ENCODE results near the gene HPCAL1. TPM values are rescaled to one million over a fixed set of nuclear protein-coding genes. Genes with fewer than 3 reads are reported as not detected.

The HPCAL1 gene
- total and polyA plus RNA-seq, 4 donors: 28.2 to 159 (median 95.0) TPM

DNA sequence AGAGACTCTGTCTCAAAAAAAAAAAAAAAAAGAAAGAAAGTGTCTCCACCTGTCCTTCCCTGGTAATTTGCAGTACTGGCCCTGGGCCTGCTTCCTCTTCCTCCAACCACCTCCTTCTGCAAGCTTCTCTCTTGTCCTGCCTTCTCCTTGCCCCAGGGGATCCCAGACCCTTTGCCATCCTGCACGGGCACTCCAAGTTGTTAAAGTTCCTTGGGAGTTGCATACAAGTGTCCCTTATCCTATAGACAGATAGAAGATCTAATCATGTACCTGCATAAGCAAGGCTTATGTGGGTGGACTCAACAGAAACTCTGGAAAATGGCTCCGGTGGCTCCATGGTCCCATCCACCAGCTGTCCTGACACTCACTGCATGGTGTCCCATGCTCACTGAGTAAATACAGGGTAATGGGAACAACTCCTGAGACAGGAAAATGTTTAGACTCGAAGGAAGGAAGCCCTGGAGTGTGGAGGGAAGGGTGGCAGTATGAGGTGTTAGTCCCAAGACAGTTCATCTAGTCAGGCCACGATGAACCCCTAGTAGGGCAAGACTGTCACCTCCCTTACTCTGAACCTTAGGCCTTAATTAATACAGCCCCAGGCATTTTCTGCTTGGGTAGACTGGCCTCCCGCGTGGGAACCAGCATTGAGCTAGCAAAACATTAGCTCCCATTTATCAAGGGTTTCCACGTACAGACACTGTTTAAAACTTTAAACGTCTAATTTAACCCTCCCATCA is 128.3 kb downstream of the HPCAL1 start:
- H3K4me1 ChIP-seq (ENCODE audit: control insufficient read depth, insufficient read depth, low read length): peaks cover 41% of the 10 kb centered on the region
- peaks cover 4% of the 10 kb centered on the region for H3K27me3 ChIP-seq (ENCODE audit: control insufficient read depth, insufficient read depth, low read length)
- WGBS (ENCODE audit: insufficient coverage): 95% methylated on average over 3 of the region's 8 CpGs

GRCh38 chr2:10431797-10432196 is 129.1 kb downstream of the HPCAL1 start:
- no peaks in the 10 kb centered on the region for H3K9me3 ChIP-seq (ENCODE audit: control insufficient read depth, insufficient read depth, low read length)
- H3K36me3 ChIP-seq (ENCODE audit: control insufficient read depth, insufficient read depth, low read length): peaks cover 31% of the 10 kb centered on the region
- 71% methylated on average over 14 of the region's 16 CpGs for WGBS (ENCODE audit: insufficient coverage)
- DNase-seq (ENCODE audit: low read depth in 4 of 6, low spot score in 6 of 6): no peak
- no peak overlapping the region for H3K27ac ChIP-seq (ENCODE audit: low read depth, low read length)
- peaks cover 4% of the 10 kb centered on the region for H3K27me3 ChIP-seq (ENCODE audit: control insufficient read depth, insufficient read depth, low read length)
- H3K4me1 ChIP-seq (ENCODE audit: control insufficient read depth, insufficient read depth, low read length): peaks cover 34% of the 10 kb centered on the region
- no peak overlapping the region for H3K4me3 ChIP-seq (ENCODE audit: low read depth, low read length)

More for the DNA sequence above, 128.3 kb downstream of the HPCAL1 start:
- Histone ChIP-seq H3K36me3 (ENCODE audit: control insufficient read depth, insufficient read depth, low read length) (peaks cover 30% of the 10 kb centered on the region), H3K27ac (ENCODE audit: low read depth, low read length) (no peak overlapping the region), H3K4me3 (ENCODE audit: low read depth, low read length) (no peak overlapping the region), H3K9me3 (ENCODE audit: control insufficient read depth, insufficient read depth, low read length) (no peaks in the 10 kb centered on the region)
- DNase-seq (ENCODE audit: low read depth in 4 of 6, low spot score in 6 of 6): no peak

DNA sequence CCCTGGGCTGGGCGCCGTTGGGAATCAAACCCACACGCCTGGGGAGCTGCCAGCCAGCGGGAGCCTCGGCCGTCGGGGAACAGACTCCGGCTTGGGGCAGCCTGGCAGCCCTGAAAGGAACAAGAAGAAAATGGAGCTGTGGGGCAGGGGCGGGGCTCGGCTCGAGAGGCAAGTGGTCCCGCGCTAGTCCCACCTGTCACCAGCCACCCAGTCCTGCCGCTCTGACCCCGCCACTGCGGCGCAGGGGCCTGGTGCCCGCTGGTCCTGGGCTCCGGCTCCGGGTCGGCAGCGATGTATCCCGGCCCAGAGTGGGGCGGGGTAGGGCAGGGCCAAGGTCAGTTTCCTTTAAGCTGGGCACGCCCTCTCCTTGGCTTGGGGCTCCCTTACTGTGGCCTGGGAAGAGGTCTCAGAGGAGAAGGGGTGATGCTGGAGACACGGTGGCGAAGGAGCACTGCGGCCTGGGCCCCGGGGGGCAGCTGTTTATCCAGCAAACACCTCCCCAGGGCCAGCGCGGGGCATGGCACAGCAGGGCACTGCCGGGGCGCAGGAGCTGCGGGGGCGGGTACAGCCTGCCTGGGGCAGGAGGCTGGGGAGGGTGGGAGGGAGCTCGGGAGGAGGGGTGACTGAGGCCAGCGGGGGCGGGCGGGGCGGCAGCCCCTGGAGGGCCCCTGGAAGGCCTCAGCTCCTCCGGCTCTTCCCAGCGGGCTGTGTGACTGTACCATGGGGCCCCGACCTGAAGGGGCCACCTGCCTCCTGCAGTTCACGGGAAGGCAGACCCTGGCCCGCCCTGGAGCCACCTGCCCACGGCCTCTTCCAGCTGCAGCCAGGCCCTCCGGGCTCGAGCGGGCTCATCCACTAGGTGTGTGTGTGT is 129.8 kb downstream of the HPCAL1 start:
- H3K27me3 ChIP-seq (ENCODE audit: control insufficient read depth, insufficient read depth, low read length): peaks cover 4% of the 10 kb centered on the region
- 32% methylated on average over 39 of the region's 49 CpGs for WGBS (ENCODE audit: insufficient coverage)
- no peak overlapping the region for H3K27ac ChIP-seq (ENCODE audit: low read depth, low read length)
- H3K9me3 ChIP-seq (ENCODE audit: control insufficient read depth, insufficient read depth, low read length): no peaks in the 10 kb centered on the region
- H3K4me1 ChIP-seq (ENCODE audit: control insufficient read depth, insufficient read depth, low read length): peaks cover 26% of the 10 kb centered on the region
- H3K36me3 ChIP-seq (ENCODE audit: control insufficient read depth, insufficient read depth, low read length): peaks cover 27% of the 10 kb centered on the region
- DNase-seq (ENCODE audit: low read depth in 4 of 6, low spot score in 6 of 6): no peak
- no peak overlapping the region for H3K4me3 ChIP-seq (ENCODE audit: low read depth, low read length)

DNA sequence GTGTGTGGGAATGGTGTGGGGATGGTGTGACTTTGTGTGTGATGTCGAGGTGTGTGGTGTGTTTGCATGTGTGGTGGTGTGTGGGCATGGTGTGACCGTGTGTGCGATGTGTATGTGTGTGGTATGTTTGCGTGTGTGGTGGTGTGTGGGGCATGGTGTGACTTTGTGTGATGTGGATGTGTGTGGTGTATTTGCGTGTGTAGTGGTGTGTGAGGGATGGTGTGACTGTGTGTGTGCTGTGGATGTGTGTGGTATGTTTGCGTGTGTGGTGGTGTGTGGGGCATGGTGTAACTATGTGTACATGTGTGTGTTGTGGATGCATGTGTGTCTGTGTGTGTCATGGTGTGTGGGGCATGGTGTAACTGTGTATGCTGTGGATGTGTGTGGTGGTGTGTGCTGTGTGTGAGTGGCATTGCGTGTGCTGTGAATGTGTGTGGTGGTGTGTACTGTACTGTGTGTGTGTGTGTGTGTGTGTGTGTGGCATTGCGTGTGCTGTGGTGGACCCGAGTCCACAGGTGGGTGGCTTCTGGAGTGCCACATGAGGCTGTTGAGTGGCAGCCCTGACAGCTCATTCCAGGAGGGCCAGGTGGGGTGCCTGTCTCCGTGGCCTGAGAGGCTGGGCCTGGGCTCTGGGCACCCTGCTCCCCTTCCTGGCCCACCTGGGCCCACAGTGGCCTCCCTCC is 130.7 kb downstream of the HPCAL1 start:
- Histone ChIP-seq H3K9me3 (ENCODE audit: control insufficient read depth, insufficient read depth, low read length) (no peaks in the 10 kb centered on the region), H3K27me3 (ENCODE audit: control insufficient read depth, insufficient read depth, low read length) (peaks cover 4% of the 10 kb centered on the region), H3K4me3 (ENCODE audit: low read depth, low read length) (no peak overlapping the region), H3K36me3 (ENCODE audit: control insufficient read depth, insufficient read depth, low read length) (peaks cover 20% of the 10 kb centered on the region), H3K27ac (ENCODE audit: low read depth, low read length) (no peak overlapping the region), H3K4me1 (ENCODE audit: control insufficient read depth, insufficient read depth, low read length) (peaks cover 20% of the 10 kb centered on the region)
- WGBS (ENCODE audit: insufficient coverage): 96% methylated on average over 9 of the region's 10 CpGs
- no peak for DNase-seq (ENCODE audit: low read depth in 4 of 6, low spot score in 6 of 6)

GRCh38 chr2:10433947-10434885 is 131.5 kb downstream of the HPCAL1 start:
- H3K36me3 ChIP-seq (ENCODE audit: control insufficient read depth, insufficient read depth, low read length): peaks cover 26% of the 10 kb centered on the region
- H3K27ac ChIP-seq (ENCODE audit: low read depth, low read length): no peak overlapping the region
- H3K27me3 ChIP-seq (ENCODE audit: control insufficient read depth, insufficient read depth, low read length): peaks cover 4% of the 10 kb centered on the region
- DNase-seq (ENCODE audit: low read depth in 4 of 6, low spot score in 6 of 6): no peak
- peaks cover 20% of the 10 kb centered on the region for H3K4me1 ChIP-seq (ENCODE audit: control insufficient read depth, insufficient read depth, low read length)
- WGBS (ENCODE audit: insufficient coverage): 82% methylated on average over 17 of the region's 19 CpGs
- no peak overlapping the region for H3K4me3 ChIP-seq (ENCODE audit: low read depth, low read length)
- H3K9me3 ChIP-seq (ENCODE audit: control insufficient read depth, insufficient read depth, low read length): no peaks in the 10 kb centered on the region

DNA sequence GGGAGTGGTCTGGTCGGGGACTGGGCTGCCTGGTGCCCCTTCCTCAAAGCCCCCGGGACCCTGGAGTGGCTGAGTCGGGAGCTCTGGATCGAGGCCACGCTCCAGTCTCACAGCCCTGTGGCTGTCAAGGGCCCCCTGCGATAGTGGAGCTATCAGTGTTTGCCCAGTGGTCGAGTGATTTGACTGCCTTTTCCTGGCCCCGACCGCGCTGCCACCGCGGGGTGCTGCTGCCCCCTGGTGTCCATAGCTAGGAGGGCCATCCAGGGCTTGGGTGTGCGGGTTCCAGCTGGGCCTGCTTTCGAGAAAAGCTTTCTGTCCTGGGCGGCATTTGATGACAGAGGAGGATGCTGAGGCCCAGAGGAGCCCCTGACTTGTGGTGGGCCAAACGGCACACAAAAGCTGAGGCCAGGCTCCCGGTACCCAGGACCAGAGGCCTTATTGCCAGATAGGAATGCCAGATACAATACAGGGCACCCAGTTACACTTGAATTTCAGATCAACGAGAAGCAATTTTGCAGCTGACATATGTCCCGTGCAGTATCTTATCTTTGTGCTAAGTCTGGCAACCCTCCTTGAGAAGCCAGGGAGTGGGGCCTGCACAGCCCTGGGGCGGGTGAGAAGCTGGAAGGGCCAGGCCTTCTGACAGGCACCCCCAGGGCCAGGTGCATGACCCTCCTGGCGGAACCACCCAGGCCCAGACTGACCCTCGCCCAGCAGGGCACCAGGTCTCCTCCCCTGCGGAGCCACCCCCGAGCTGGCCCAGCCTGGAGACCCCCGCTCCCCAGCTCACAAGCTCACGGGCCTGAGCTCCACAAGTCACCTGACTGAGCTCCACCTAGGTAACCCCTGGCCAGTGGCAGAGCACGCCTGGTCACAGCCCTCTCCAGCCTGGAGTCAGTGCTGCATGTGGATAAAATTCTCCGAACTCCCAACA is 132.4 kb downstream of the HPCAL1 start:
- DNase-seq (ENCODE audit: low read depth in 4 of 6, low spot score in 6 of 6): peak in 3 of 6 donors; percentile 57 to 90 (median 86)
- 41% methylated on average over 28 of the region's 28 CpGs for WGBS (ENCODE audit: insufficient coverage)
- Histone ChIP-seq H3K27me3 (ENCODE audit: control insufficient read depth, insufficient read depth, low read length) (peaks cover 4% of the 10 kb centered on the region), H3K4me3 (ENCODE audit: low read depth, low read length) (no peak overlapping the region), H3K36me3 (ENCODE audit: control insufficient read depth, insufficient read depth, low read length) (peaks cover 35% of the 10 kb centered on the region), H3K9me3 (ENCODE audit: control insufficient read depth, insufficient read depth, low read length) (no peaks in the 10 kb centered on the region), H3K4me1 (ENCODE audit: control insufficient read depth, insufficient read depth, low read length) (peaks cover 26% of the 10 kb centered on the region), H3K27ac (ENCODE audit: low read depth, low read length) (no peak overlapping the region)

DNA sequence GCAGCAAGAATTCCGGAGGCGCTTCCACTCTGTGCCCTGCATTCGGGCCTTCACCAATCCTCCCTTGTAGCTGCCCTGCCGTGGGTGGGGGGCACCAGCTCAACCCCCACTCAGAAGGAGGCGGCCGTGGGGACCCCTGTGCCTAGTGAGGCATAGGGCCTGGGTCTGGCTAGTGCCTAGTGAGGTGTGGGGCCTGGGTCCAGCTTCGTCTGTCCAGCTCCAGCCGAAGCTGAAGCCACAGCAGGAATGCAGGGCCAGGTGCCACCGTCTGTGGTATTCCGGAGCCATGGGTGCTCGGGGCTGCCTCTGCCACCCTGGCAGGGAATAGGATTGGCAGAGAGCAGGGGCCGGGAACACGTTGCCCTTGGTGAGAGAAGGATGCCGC is 133.1 kb downstream of the HPCAL1 start:
- no peak overlapping the region for H3K4me3 ChIP-seq (ENCODE audit: low read depth, low read length)
- no peaks in the 10 kb centered on the region for H3K9me3 ChIP-seq (ENCODE audit: control insufficient read depth, insufficient read depth, low read length)
- H3K4me1 ChIP-seq (ENCODE audit: control insufficient read depth, insufficient read depth, low read length): peaks cover 26% of the 10 kb centered on the region
- no peak for DNase-seq (ENCODE audit: low read depth in 4 of 6, low spot score in 6 of 6)
- no peak overlapping the region for H3K27ac ChIP-seq (ENCODE audit: low read depth, low read length)
- 88% methylated on average over 11 of the region's 14 CpGs for WGBS (ENCODE audit: insufficient coverage)
- H3K27me3 ChIP-seq (ENCODE audit: control insufficient read depth, insufficient read depth, low read length): peaks cover 4% of the 10 kb centered on the region
- H3K36me3 ChIP-seq (ENCODE audit: control insufficient read depth, insufficient read depth, low read length): peaks cover 41% of the 10 kb centered on the region

DNA sequence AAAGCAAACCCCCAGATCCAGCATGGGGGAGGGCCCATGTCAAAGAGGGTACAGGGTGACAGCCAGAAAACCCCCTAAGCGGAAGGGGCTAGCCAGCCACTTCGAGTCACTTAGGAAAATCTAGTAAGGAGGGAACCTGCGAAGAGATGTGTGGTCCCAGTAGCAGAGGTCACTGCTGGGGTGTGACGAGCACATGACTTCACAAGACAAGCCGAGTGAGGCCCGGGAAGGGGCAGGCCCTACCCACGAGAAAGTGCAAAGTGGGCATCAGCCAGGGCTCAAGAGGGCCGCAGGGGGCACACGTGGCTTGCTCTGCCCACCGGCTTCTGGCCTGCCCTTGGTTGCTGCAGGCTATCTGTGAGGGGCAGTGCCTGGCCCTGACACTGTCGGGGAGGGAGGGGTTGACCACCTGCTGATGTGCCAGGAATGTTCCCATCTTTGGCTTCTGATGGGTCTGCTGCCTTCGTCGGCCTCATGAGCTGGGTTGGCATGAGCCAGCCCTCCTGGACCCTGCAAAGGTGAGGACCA is 133.9 kb downstream of the HPCAL1 start:
- H3K27me3 ChIP-seq (ENCODE audit: control insufficient read depth, insufficient read depth, low read length): peaks cover 4% of the 10 kb centered on the region
- H3K9me3 ChIP-seq (ENCODE audit: control insufficient read depth, insufficient read depth, low read length): no peaks in the 10 kb centered on the region
- peaks cover 49% of the 10 kb centered on the region for H3K36me3 ChIP-seq (ENCODE audit: control insufficient read depth, insufficient read depth, low read length)
- H3K4me1 ChIP-seq (ENCODE audit: control insufficient read depth, insufficient read depth, low read length): peaks cover 26% of the 10 kb centered on the region
- 80% methylated on average over 13 of the region's 13 CpGs for WGBS (ENCODE audit: insufficient coverage)
- no peak overlapping the region for H3K4me3 ChIP-seq (ENCODE audit: low read depth, low read length)
- DNase-seq (ENCODE audit: low read depth in 4 of 6, low spot score in 6 of 6): no peak
- H3K27ac ChIP-seq (ENCODE audit: low read depth, low read length): no peak overlapping the region

Measured in spinal cord (tissue), 10 donors.